PC-3 (cell line): Measurements from ENCODE around the gene EPB41L2.

Experiments
- EZH2 ChIP-seq: fragments of 300-600 bp; sonication (generic); IDR thresholded peaks from one replicate; pipeline ENCODE4 v1.6.1; 2017; ENCODE audit warnings: antibody characterized with exemption, mild to moderate bottlenecking, low read length; ENCODE audit not compliant: unreplicated experiment
- TF ChIP-seq, protein P1 (sequence below): fragments of 300-600 bp; sonication (generic); conservative IDR thresholded peaks from 2 replicates; pipeline ENCODE4 v1.5.1; 2017; ENCODE audit warnings: antibody characterized with exemption, low read depth, mild to moderate bottlenecking, low read length

DNA sequence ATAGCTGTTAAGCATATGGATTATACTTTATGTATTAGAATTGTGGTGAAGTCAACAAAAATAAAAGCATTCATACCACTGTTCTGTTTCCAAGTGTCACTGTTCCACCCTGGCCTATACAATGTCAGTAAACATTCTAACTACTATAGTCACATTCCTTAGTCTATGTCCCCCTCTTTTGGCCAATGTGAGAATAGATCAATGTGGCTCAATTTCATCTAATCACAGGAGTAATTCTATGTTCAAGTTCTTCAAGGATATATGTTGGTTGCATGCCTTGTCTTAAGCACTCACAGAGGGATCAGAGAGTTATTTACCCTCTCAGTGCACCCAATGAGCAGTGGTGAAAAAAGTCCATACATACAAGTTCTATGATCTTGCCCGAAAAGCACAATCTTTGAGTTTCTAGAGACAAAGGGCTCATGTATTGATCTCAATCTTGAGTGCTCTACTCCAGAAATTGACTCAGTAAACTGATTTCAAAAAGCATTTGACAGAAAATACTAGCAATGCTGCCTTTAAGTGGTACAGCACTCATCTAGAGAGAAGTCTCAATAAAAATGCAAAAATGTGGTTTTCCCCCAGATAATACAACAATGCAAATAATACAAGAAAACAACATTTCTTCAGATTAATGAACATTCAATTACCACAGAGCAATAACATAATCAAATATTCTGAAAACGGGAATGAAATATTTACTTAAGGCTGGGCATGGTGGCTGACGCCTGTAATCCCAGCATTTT is 219.3 kb downstream of the EPB41L2 start:
- no peak for TF ChIP-seq EZH2
- TF ChIP-seq, protein P1, sequence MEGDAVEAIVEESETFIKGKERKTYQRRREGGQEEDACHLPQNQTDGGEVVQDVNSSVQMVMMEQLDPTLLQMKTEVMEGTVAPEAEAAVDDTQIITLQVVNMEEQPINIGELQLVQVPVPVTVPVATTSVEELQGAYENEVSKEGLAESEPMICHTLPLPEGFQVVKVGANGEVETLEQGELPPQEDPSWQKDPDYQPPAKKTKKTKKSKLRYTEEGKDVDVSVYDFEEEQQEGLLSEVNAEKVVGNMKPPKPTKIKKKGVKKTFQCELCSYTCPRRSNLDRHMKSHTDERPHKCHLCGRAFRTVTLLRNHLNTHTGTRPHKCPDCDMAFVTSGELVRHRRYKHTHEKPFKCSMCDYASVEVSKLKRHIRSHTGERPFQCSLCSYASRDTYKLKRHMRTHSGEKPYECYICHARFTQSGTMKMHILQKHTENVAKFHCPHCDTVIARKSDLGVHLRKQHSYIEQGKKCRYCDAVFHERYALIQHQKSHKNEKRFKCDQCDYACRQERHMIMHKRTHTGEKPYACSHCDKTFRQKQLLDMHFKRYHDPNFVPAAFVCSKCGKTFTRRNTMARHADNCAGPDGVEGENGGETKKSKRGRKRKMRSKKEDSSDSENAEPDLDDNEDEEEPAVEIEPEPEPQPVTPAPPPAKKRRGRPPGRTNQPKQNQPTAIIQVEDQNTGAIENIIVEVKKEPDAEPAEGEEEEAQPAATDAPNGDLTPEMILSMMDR = peak; percentile 61
